HG02623 (cell line): ENCODE data around the gene CTNNB1.
"Not testable (repeated sequence)": the region's sequence is repeated elsewhere in the genome, so short reads cannot be mapped to it uniquely, and the experiment has no call there.

ENCODE experiments used
- ATAC-seq: cut with Tn5 transposase; IDR thresholded peaks from one replicate; pipeline ENCODE4 v1.9.1; 2021; ENCODE audit warnings: moderate library complexity; ENCODE audit not compliant: unreplicated experiment

CTNNB1 gene

GRCh38 chr3:41248525-41248924 lies 49.2 kb downstream of the CTNNB1 start:
- no peak for ATAC-seq

GRCh38 chr3:41249318-41249717 lies 50.0 kb downstream of the CTNNB1 start:
- no peak for ATAC-seq

DNA sequence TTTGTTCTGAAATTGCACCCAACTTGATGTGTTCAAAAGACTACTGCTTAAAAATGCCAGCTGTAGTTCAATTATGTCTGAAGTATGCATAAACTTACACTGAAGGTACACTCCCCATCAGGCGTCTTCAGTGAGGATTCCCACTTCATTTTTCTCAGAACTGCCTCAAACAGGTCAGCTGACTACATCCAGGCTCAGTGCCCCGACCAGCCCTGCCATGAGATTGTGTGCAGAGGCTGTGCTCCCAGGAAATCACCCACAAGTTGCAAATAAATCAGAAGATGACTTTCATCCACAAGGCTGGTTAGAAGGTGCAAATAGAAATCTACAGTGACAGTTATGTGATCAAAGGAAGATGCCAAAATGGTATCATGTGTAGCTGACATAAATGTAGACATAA lies 51.5 kb downstream of the CTNNB1 start:
- no peak for ATAC-seq

DNA sequence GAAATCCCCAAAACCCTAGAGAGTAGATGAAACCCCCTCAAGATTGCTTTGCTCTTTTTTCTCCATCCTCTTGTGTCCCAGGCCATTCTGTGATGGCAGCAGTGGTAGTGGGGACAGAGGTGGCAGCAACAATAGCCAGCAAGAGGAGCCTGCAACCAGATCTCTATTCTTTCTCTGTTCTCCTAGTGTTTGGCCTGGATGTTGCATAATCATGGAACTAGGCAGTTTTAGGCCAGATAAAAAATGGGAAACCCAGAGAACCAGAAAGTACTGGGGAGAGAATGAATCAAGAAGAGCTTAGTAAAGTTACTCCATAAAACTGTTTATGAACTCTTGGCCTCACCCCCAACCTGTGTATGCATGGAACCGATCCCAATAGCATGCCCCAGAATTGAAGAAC lies 52.3 kb downstream of the CTNNB1 start:
- no peak for ATAC-seq

DNA sequence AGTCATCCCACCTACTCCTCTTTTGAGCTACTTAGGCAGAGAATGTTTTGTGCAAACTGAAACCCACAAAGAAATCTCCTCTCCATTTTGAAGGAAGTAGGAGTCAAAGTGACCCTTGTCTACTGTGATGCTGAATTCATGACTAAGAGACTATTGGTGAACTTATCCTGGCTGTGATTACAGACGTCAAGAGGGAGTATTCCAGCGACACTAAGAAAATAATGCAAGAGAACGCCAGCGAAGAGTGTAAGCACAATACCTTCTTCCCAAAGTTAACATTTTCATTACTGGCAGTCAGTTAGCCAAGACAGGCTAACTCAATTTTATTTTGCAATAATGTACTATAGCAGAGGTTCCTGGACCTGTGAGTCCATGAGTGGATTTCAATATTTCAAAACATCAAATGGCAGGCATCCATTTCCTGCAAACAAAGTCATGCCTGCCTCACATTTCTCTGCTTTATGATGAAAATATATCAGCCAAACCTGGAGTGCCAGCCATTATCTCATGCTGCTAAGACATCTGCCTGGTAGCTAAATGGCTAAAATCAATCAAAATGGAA lies 59.0 kb downstream of the CTNNB1 start:
- no peak for ATAC-seq

GRCh38 chr3:41259449-41260062 lies 60.3 kb downstream of the CTNNB1 start:
- ATAC-seq = no peak

DNA sequence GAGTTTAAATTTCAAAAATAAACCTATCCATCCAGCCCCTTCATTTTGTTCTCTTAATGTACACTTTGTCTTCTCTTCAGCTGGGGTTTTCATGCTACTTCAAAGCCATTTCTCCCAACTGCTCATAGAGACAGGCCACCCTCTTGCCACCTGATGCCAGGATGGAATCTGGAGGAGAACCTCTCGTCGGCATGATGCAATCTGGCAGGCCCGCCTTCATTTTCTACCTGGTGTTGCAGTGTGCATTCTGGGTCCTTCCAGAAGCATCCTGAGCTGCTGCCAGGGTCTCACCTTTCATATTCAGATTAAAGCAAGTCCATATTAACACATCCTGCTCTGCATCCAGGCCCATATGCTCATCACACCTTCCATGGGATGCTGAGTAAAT lies 60.8 kb downstream of the CTNNB1 start:
- ATAC-seq = no peak

GRCh38 chr3:41265011-41265545 lies 65.8 kb downstream of the CTNNB1 start:
- ATAC-seq = no peak

DNA sequence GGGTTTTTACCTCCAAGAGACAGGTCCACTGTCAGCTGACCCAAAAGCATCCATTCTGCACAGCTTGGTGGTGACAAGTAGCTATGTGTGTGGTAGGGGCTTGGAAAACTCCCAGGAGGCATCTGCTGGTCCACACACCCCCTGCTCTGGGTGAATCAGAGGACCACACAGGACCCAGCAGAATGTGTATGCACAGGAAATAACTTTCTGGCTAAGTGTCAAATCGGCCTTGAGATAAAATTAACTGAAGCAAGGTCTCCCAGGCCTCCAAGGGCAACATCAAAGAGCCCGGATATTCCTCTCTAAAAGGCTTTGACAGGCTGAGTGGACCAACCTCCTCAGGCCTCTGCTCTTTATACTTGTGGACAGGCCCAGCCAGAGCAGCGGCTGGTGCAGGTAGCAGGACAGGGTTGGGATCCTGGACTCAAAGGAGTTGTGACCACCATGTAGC lies 66.5 kb downstream of the CTNNB1 start:
- no peak for ATAC-seq

DNA sequence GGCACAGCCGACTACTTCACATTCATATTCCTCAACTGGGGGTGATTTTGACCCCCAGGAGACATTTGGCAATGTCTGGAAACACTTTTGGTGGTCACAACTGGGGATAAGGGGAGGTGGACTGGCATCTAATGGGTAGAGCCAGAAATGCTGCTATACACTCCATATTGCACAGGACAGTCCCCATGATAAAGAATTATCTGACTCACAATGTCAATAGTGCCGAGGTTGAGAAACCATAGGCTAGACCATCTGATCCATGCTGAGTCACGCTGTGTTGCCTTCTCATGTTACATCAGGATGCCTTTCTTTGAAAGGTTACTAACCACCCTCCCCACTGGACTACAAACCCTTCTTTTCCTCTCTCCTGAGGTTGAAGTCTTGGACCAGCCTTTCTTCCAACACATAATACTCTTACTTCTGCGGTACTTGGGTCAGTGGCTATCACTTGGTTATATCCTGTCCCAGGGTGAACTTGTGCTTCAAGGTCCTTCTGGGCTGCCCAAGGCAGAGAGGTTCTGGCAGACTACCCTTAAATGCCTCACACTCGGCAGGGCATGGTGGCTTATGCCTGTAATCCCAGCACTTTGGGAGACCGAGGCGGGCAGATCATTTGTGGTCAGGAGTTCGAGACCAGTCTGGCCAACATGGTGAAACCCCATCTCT lies 68.8 kb downstream of the CTNNB1 start:
- ATAC-seq = no peak

GRCh38 chr3:41272667-41273066 lies 73.4 kb downstream of the CTNNB1 start:
- ATAC-seq = no peak

- no peak for ATAC-seq
Observed at GRCh38 chr3:41274944-41275668, 75.8 kb downstream of the CTNNB1 start.

GRCh38 chr3:41276191-41276590 lies 76.9 kb downstream of the CTNNB1 start:
- ATAC-seq = no peak

GRCh38 chr3:41277790-41278465 lies 78.6 kb downstream of the CTNNB1 start:
- no peak for ATAC-seq

DNA sequence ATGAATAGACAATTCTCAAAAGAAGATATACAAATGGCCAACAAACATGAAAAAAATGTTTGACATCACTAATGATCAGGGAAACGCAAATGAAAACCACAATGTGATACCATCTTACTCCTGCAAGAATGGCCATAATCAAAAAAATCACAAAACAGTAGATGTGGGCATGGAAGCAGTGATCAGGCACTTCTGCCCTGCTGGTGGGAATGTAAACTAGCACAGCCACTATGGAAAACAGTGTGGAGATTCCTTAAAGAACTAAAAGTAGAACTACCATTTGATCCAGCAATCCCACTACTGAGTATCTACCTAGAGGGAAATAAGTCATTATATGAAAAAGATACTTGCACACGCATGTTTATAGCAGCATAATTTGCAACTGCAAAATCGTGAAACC lies 85.6 kb downstream of the CTNNB1 start:
- ATAC-seq = not testable (repeated sequence)

DNA sequence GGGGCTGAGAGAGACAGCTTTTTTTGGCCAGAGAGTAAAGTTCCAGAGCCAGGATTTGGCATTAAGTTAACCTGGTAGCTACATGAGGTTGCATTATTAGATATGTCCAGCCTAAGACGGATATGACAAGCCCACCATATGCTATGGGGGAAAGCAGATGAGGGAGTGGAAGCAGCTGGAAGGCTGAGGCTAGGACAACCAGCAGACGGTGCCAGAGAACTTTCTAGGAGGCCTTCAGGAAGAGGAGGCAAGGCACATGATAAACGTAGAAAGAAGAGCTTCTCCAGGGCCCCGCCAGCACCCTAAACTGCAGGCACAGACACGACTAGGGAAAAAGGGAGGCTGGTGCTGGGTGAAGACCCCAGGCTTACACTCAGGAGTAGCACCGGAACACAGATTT lies 87.0 kb downstream of the CTNNB1 start:
- ATAC-seq = no peak

- no peak for ATAC-seq
Observed at GRCh38 chr3:41288785-41289184, 89.5 kb downstream of the CTNNB1 start.
